ENCODE data around the gene BLACAT1.

BLACAT1 gene

DNA sequence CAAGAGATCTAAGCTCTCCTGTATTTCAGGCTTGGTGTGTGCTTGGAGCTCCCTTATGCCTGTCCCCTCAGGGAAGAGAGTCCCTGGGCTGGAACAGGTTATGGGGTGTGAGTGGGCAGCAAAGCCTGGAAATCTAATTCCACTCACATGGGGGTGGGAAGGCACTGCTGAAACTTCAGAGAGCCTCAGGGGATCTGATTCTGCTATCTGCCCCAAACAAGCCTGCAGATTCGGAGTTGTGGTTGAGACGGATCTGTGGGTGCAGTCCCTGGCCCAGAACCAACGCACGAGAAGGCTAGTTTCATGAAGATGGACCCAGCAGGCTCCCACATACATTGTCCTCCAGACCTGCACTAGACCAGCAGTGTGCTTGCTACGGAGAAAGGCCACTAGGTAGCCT lies 2.9 kb downstream of the BLACAT1 start:
- no peak for DNase-seq

DNA sequence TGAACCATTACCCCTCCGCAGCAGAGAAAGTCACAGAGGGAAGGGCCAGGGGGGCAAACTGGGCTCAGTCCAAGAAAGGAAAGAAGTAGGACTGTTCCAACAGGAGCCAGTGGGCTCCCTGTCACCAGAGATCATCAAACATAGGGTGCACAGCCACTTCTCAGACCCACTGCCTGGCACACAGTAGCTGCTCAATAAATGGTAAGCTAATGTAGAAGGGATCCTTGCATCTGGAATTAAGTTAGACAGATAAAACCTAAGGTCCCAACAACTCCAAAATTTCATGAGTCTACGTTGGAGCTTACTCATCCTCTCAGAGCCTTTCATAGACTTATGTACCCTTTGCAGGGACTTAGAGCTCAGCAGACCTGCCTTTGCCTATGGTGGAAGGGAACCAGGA lies 3.5 kb downstream of the BLACAT1 start:
- no peak for DNase-seq

DNA sequence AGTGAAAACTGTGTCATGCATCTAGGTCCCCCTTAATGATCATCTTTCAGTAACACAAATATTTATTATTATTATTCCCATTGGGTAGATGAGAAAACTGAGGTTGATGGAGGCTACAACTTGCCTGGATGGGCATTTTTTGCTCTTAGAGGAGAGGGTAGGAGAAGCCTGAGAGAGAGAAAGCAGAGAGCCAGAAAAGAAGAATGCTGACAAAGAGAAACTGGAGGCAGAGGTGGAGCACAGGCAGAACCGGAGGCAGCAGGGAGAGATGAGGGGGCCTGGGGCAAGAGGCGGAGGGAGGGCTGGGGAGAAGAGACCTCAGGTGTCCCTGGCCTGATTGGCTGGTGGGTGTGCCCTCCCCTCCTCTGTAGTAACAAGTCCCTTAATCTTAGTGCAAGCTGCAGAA lies 4.1 kb downstream of the BLACAT1 start:
- no peak for DNase-seq

DNA sequence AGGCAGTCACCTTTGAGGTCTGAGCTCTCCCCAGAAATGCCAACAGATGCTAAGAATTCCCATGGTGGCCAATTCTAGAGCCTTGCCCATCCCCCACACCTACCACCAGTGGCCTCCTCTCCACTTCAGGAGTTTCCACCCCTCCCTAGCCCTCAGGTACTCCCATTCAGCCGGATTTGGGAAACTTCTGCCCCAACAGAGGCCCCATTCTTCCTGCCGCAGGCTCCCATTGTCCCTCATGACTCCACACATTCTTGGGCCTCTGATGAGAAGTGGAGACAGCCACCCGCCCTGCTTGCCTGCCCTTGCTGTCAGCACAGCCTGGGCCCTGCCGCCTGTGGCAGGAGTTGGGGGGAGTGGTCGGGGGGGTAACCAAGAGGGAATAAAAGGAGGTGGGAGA lies 4.6 kb downstream of the BLACAT1 start:
- DNase-seq, result no peak

DNA sequence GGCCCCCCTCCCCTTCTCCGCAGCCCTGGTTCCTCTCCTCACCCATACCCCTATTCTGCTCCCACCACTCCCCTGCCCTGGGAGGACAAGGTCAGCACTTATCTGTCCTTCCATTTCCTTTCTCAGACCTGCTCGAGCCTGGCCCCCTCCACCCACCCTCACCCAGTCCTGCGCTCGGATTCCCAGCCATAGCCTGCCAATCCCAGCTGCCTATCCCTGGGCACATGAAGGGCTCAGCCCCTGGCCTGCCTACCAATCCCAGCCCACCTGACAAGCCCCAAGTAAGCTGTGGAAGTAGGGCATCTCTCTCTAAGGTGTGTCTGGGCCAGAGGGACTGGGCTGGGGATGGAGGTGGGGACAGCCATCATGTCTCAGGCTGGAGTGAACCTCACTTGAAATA lies 5.4 kb downstream of the BLACAT1 start:
- no peak for DNase-seq

DNA sequence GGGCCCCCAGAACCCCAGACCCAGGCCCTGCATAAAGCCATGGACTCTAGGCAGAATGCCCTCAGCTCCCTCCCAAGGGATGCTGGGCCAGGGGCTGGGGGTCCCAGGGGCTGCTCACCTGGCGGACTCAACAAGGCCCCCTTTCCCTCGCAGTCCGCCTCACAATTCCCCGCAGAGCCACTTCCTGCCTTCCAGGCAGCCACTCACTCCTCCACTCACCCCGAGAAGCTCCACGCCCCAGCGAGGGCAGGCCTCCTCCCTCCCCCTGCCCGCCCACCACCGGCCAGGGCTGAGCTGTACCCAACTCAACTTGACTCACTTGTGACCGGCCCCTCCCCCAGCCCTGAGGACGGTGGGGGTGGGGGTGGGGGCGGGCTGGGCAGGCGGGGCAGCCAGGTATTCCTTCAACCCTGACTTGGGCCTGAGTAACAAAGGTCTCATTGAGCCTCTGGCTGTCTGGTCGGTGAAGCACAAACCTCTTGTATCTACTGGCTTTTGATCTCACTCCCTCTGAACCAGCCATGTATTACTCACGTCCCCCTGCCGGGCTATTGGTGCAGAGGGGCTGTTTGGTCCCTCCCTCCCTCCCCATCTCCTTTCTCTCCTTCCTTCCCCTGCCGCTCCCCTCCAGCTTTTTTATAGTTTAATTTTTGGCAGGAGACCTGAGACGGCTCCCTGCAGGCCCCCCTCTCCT lies 5.9 kb downstream of the BLACAT1 start:
- DNase-seq, result peak in 1 of 2 donors; percentile 44

DNA sequence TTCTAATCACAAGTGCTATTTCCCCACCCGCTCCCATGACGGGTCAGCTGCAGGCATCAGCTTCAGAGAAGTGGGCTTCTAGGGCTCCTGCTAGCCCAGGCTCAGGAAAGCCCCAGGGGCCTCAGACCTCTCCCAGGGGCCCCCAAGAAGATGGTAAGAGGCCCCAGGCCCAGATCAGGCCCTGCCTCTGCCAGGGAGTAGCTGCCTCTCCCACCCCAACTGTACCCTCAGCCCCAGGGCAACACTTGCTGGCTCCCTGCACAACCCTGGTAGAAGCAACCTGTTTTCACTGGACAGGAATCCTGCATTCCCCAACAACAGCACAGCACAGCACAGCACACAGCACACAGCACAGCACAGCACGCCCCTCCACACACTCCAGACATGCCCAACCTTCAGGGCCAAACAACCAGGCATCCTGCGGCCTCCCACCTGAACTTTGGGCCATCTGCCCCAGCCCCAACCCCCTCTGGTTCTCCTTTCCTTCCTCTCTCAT lies 6.5 kb downstream of the BLACAT1 start:
- DNase-seq, result no peak

DNA sequence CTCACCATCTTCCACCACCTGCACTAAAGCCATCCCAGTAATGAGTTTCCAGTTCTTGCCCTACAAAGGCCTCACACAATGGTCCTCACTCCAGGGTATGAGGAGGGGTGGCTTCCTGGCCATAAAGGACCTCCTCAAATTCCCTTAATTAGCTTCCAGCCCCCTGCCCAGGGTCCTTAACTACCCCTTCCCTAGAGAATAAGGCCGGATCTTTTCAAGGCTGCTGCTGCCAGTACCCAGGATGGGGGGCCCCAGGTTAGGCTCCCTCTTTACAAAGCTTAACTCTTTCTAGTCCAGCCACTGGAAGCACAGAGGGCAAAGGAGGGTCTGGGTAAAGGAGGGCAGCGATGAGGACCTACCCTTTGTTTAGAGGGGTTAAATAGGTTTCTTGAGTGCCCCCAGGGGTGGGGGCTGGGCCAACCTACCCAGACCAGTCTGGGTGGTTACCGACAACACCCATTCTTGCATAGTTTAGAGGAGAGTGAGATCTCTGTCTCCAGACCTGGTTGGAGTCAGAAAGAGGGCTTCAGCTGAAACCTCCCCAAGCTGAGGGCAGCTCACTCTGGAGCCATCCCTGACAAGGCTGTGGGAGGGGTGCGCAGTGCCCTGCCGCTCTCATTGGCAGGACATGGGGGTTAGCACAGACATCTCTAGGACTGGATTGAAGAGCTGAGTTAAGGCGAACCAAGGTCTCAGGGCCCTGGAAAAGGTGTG lies 7.1 kb downstream of the BLACAT1 start:
- no peak for DNase-seq

DNA sequence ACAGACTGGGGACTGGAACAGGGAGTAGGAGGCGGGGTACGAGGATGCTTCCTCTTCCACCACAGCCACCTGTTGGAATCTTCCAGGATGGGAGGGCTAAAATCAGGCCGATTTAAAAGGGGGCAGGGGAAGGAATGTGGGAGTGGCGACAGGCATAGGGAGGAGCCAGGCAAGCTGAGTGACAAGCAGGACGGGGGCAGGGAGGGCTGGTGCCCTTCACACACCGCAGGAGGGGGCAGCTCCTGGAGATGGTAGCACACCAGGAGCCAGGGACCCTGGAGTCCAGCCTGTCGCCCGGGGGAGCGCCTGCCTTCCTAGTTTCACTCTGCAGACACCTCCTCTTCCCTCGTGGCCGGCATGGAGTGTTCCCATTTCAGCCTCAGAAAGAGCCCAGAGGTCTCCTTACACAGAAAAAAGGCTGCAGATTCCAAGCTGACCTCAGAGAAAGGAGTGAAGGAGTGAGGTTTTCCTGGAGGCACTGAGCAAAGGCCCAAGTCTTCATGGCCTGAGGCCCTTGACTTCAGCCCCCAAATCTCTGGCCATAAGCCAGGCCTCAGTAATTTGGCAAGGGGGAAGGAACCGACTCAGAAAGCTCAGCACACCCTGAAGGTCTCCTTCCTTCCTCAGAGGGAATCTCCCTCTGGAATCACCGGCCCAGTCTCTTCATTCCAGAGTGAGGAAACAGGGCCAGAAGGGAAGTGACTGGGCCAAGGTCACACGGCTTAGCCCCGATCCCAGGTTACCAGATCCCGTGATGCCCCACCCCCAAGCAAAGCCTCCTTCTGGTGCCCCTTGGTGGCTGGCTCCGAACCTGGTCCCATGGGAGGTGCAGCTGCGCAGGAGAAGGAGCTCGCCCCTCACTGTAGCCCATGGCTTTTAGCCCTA lies 8.1 kb downstream of the BLACAT1 start:
- no peak for DNase-seq

DNA sequence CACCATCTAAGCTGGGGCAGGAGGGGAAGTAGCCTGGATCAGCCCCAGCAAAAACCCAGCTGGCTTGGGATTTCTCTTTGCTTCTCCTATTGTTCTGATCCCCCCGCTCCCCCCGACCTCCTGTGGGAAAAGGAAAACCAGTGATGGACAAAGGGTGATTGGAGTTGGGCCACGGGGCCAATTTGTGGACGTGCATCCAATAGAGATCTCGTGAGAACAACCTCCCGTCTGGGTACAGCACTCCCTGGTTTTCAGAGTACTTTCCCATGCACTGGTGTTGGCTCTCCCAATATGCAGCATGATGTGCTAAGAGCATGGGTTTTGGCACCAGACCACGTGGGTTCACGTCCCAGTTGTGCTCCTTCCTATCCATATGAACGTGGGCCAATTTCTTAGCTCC lies 9.0 kb downstream of the BLACAT1 start:
- no peak for DNase-seq

DNA sequence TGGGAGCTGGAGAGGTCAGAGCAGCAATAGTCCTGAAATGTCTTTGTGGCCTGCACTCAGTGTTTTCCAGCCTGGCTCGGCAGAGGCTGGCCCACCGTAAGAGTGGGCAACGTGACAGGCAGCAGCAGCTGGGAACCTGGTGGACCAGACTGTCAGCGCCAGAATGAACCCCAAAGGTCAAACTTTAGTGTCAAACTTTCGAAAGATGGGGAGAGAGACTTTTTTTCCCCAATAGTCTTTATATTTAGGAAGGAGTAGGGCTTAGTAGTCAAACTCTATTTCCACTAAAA lies 10.3 kb downstream of the BLACAT1 start:
- DNase-seq, result no peak

DNA sequence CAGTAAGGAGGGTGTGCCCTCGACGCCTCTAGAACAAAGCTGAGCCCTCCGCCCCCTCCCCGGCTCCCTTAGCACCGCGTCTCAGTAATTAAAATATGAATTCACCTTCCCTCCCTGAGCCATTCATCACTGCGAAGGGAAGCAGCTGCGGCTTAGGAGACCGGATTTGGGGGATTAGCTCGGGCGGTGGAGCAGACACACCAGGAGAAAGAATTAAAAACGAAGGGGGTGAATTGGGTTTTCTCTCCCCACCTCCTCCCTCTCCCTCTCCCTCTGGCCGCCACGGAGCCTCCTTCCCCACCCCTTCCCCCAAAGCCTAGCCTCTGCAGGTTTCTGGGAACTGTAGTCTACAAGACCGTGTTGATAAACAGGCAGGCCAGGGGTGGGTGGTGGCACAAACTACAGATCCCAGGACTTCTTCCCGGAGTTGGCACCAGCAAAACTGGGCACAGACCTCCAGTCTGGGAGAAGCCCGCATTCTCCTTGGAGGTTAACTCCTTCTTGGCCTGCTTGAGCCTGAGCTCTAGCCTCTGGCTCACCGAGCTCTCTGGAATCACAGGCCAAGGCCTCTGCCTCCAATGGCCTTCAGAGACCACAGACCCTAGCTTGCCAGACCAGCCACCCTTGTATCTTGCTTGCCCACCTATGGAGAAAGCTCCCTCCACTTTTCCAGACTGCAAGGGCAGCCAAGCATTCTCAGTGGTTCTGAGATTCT lies 10.8 kb downstream of the BLACAT1 start:
- no peak for DNase-seq

DNA sequence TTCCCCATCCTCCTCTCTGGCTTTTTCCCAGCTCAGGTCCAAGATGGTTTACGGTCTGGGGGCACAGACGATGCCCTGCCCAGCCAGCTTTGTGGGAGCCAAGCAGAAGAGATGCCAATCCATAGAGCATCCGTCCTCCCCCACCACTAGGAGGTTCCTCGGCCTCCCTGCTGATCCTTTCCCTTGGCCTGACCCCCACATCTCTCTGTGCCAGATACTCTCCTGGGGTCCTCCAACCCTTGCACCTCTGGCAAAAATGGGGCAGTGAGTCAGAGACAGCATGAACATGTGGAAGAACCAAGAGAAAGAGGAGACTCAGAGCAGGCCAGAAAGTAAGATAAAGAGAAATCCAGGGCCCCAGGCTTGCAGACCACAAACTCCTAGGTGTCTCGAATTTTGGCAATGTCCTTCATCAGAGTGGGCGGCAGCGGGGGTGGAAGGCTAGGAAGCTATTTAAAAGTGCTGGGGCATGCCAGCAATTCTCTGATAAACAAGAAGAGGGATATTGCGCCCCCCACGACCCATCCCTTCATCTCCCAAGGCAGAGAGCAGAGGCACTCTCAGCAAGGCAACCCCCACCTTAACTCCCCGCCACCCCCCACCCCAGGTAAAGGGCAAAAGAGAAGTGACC lies 11.4 kb downstream of the BLACAT1 start:
- DNase-seq, result no peak

DNA sequence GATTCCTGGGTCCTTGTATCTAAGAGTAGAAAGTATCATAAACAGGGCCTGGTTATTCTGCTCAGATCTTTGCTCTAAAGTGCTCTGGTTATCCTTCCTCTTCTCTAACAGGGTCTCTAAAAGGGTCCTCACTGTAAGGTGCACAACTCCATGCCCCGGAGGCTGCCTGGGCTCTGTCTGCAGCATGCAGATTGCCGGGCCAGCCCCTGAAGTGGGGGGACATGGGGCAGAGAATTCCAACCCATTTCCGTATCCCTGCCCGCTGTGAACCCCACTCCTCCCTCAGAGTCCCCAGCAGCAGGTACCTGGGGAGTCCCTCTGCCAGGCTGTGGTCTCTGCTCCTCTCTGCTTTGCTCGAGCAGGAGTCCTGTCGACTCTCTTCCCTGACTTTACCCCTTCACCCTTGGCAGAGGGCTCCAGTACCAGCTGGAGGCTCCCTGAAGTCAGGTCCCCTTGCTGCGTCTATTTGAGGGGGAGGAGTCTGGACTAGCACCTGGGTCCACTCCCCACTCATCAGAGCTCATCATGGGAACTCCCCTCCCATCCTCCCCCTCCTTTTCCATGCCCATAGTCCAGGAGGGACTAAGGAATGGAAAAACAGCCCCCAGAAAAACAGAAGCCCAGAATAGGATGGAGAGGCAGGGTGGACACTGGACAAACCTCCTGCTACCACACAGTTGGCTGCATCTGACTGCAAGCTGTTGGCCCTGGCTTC lies 12.1 kb downstream of the BLACAT1 start:
- DNase-seq, result no peak

DNA sequence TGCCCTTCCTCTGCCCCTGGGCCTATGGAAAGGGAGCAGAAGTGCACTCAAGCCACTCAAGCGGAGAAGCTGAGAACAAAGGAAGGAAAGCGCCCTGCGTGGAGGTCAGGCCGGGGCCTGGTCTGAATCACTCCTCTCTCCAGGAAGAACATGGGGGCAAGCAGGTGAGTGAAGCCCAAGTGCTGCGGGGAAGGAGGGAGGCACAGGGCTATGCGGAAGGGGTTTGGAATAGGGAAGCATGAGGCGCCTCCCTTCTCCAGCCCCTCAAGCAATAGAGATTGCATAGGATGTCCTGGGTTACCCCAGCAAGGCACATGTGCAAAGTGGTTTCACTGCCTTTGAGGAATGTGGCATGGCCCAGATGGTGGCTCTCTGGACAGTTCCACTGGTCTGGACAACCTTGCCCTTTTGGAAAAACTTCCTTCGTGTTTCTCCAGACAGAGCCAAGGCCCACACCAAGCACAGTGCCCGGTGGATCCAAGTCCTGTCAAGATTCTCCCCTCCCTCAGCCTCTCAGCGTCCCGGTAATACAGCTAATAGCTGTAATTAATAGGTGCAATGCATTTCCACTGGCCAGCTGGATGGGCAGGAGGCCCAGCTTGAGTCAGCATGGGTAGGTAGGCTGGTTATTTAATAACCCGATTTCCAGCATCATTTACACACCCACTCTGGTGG lies 13.7 kb downstream of the BLACAT1 start:
- DNase-seq, result no peak

DNA sequence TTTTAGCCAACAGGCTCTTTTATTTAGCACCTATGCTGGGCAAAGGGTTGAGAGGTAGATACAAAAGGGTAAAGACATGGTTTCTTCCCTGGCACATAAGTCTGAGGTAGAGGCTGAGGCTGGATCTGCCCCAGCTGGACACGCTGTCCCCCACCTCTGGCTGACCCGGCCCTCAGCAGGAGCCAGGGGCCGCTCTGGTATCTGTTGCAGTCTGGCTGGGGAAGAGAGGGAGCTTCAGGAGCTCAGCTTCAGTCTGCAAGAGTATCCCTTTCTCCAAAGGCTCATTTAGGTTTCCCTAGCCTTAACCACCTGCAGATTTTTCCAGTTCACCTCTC lies 14.2 kb downstream of the BLACAT1 start:
- no peak for DNase-seq

DNA sequence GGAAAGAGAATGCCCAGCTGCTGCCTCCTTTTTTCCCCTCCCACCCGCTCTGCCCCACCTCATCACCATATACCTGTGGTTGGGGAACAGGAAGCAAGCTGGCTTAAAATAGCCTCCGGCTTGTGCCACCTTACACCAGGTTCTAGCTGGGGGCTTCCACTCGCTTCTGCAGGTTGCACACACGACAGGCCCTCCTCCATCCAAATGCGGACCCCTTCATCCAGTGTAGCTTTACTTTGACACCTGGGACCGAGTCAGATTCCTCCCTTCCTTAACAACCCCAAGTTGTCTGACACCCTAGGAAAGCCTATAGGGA lies 14.6 kb downstream of the BLACAT1 start:
- DNase-seq, result no peak

DNA sequence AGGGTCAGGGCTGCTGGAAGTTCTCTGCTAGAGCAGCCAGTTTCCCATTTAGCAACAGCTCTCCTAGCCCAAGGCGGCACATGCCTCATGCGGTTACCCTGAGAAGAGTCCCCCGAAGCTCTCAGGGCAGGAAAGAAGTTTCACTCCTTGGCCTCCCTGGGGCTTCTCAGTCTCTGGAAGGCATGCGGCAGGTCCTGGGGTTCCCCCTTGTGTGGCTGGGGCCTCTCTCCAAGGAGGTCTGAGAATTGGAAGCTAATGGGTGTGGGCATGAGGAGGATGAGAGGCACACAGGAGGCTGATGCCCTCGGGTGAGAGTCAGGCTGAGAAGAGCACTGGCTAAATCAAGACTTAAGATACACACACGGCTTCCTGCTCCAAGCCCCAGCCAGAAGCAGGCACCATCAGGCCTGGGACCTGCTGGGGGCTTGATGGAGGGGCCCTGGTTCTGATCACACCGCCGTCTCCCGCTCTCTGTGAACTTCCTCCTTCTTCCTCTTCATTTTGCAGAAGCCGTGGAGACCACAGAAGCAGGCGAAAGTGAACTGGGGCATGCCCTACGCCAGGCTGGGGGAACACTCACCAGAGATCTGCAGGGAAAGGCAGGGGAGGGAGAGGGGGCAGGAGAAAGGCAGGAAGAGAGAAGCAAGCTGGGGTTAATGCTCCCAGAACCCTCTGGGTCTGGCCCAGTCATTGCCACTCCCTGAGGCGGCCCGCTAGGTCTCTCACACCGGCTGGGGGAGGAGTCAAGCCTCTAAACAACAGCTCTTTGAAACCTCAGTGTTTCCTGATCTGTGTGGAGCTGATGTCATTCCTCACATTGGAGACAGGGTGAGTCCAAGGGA lies 15.1 kb downstream of the BLACAT1 start:
- DNase-seq, result peak; percentile 55 to 68

DNA sequence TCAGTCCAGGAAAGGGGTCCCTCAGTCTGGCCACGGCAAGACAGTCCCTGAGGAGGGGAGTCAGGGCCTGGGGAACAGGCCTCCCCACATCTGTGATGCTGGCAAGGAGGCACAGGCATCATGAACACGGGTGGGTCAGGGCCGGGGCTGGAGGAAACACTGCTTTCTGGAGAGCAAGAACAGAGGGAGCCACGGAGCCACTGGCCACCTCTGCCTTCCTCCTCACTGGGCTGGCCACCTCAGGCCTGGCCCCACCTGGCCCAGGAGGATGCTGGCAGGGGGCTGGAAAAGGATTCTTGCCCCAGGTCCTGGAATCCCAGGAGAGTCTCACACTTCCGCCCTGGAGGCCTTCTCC lies 15.7 kb downstream of the BLACAT1 start:
- DNase-seq, result no peak

DNA sequence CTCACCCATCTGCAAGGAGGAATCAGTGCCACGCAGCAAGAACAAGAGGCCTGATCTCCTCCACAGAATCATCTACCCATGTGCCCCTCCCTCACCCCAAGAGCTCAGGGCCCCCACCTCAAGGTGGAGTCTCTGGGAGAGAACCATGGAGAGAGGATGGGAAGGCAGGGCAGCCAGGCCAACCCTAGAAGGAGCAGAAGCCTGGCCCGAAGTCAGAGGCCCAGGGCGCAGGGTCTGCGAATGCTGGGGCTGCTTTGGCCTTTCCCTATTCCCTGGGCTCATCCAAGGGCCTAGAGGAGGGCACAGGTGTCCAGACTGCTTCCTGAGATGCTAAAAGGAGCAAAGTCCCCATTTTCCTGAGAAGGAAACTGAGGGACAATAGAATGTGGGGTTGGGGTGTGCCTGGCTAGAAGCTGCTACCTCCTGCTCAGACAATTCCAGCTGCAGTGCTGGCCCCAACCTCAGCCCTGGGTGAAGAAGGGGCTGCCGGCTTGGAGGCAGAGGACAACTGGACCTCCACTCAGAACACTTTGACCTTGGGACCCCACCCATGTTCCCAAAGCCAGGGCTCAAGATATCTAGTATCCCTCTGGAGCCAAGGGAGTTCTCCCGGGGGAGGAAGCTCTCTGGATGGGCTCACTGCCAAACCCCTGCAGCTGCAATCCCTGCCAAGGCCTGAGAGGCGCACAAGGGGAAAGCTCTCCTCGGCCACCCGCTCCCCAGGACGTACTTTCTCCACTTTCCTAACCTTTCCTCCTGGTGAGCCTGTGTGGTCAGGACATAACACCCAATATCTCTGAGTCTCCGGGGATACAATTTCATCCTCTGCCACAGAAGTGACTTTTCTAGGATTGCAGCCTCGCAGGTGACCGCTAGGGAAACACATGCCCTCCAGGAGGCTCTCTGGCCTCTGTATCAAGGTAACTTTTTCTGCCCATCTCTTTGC lies 17.4 kb downstream of the BLACAT1 start:
- no peak for DNase-seq
